Neural progenitor cell (in vitro differentiated cells): ENCODE measurements around the gene PAXX.

Source experiments
- CTCF ChIP-seq: fragments of 200-600 bp; sonication (generic); IDR thresholded peaks from 2 replicates; pipeline ENCODE4 v1.5.1; 2017; ENCODE audit warnings: antibody characterized with exemption, mild to moderate bottlenecking
- EZH2phosphoT487 ChIP-seq: fragments of 200-600 bp; sonication (generic); IDR thresholded peaks from 2 replicates; pipeline ENCODE4 v1.6.1; 2017; ENCODE audit warnings: antibody characterized with exemption

DNA sequence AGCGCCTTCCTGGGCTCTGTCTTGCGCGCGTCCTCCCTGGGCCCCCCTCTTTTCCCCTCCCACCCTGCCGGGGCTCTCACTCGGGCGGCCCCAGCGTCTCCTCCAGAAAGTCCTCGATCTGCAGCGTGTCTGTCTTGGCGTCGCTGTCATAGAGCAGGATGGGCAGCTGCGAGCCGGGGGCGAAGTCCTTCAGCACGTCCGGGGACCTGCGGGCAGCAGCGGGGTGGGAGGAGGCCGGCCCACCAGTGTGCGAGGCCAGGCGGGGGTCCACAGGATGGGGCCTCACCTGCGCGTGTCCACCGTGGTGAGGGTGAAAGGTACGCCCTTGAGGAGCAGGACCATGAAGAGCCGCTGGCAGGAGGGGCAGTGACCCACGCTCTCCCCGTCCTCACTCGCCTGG, 3.1 kb downstream of the PAXX start:
- no peak for TF ChIP-seq EZH2phosphoT487
- TF ChIP-seq CTCF, result no peak
